Measurements from ENCODE around the gene RASSF8. TPM values are rescaled to one million over a fixed set of nuclear protein-coding genes. Genes with fewer than 3 reads are reported as not detected.

Gene RASSF8
- total and polyA plus RNA-seq, 2 of the 8 experiments (the other 6 are each of a cell fraction or from before 2014, with no cell fraction given): 6.4 to 46.7 TPM

- no peak for TF ChIP-seq RAD21 (IDR thresholded peaks at IDR 0.05 in 1 of 2, conservative IDR thresholded peaks at IDR 0.05 in 1 of 2; ENCODE audit: low read depth in 2 of 2, low read length in 2 of 2)
- TF ChIP-seq CHD7 (IDR thresholded peaks at IDR 0.05; ENCODE audit: insufficient replicate concordance, low read length): no peak
- no peak for TF ChIP-seq EP300 (IDR thresholded peaks at IDR 0.05; ENCODE audit: borderline replicate concordance in 1 of 2, low read depth in 2 of 2, low read length in 2 of 2)
- no peak for TF ChIP-seq TAF1 (IDR thresholded peaks at IDR 0.05; ENCODE audit: low read depth, low read length)
- no peak for TF ChIP-seq HDAC2 (IDR thresholded peaks at IDR 0.05; ENCODE audit: borderline replicate concordance in 1 of 2, low read depth in 2 of 2, low read length in 2 of 2)
- TF ChIP-seq CHD2 (IDR thresholded peaks at IDR 0.05; ENCODE audit: low read length): no peak
Measured at GRCh38 chr12:26037615-26038220, 79.2 kb downstream of the RASSF8 start (continued).
